HCT116 (cell line): ENCODE results near the gene AQP5. TPM values are rescaled to one million over a fixed set of nuclear protein-coding genes. Genes with fewer than 3 reads are reported as not detected.

Experiments
- ATAC-seq: fragments of 200-7000 bp; cut with Tn5 transposase; 2 replicates; pipeline ENCODE4 v1.9.1; 2020; ENCODE audit warnings: mild to moderate bottlenecking, moderate library complexity
- BruUV-seq: library from RNA; stranded (reverse); fragments of 400-500 nt; replicated peaks from 2 replicates; lab custom pipeline; 2021; lab: Mats Ljungman, UMichigan
- CTCF ChIA-PET: fragments of 300-600 bp; sonication (Branson Sonifier 250); formaldehyde crosslinking; loops from one replicate; lab custom pipeline; 2021; ENCODE audit warnings: antibody characterized with exemption; lab: Charles Lee
- POLR2A ChIA-PET: fragments of 300-600, 350-600 bp; sonication (Branson Sonifier 250); formaldehyde crosslinking; loops from one replicate; lab custom pipeline; 2021; ENCODE audit warnings: antibody characterized with exemption; lab: Charles Lee
- RAD21 ChIA-PET, 2 experiments: fragments of 300-600 bp; sonication (Branson Sonifier 250); formaldehyde crosslinking; loops; one replicate each; lab custom pipeline; 2023; ENCODE audit warnings: low total read pairs in 2 of 2; ENCODE audit not compliant: uncharacterized antibody in 2 of 2, unreplicated experiment in 2 of 2, low non-redundant PET in 1 of 2; lab: Charles Lee
- DNase-seq: peaks from one replicate; pipeline ENCODE4 v3.0.0-alpha.2; 2010; ENCODE audit warnings: low read depth, low spot score
- H2AFZ ChIP-seq: fragments of 200-600 bp; shearing (Covaris generic), sonication (generic); 2 replicates; pipeline ENCODE4 v1.6.1; 2017; ENCODE audit warnings: low read depth, mixed run types, mixed read lengths, antibody characterized with exemption, low read length; ENCODE audit not compliant: poor library complexity, severe bottlenecking
- H3K27ac ChIP-seq: 2 replicates; pipeline ENCODE4 v1.5.1; 2012; ENCODE audit warnings: low read depth, low read length
- H3K27me3 ChIP-seq: fragments of 200-600 bp; sonication (generic); 2 replicates; pipeline ENCODE4 v1.6.1; 2016; ENCODE audit warnings: mixed run types, low read length, mixed read lengths; ENCODE audit not compliant: insufficient read depth
- H3K36me3 ChIP-seq, 2 experiments: fragments of 200-500 bp in 1 of 2; fragments of 200-600 bp in 1 of 2; sonication (Bioruptor generic) in 1 of 2; sonication (generic) in 1 of 2; 2 replicates each; pipeline versions ENCODE4 v1.5.1 to v1.6.1; 2014 to 2016; ENCODE audit warnings: low read length in 2 of 2, inconsistent platforms in 1 of 2, mixed read lengths in 1 of 2, mixed run types in 1 of 2; ENCODE audit not compliant: insufficient read depth in 2 of 2, control insufficient read depth in 1 of 2
- H3K4me1 ChIP-seq, 2 experiments: fragments of 200-600 bp in 1 of 2; sonication (generic) in 1 of 2; 2 replicates each; pipeline versions ENCODE4 v1.5.1 to v1.6.1; 2012 to 2017; ENCODE audit warnings: low read length in 2 of 2, inconsistent platforms in 1 of 2, mild to moderate bottlenecking in 1 of 2, mixed read lengths in 1 of 2, mixed run types in 1 of 2, moderate library complexity in 1 of 2; ENCODE audit not compliant: insufficient read depth in 2 of 2, control insufficient read depth in 1 of 2
- H3K4me2 ChIP-seq: fragments of 200-600 bp; sonication (generic); 2 replicates; pipeline ENCODE4 v1.6.1; 2017; ENCODE audit warnings: mixed run types, low read length, mixed read lengths
- H3K4me3 ChIP-seq, 2 experiments: fragments of 200-600 bp in 1 of 2; sonication (generic) in 1 of 2; replicated peaks in 1 of 2; 2 replicates each; pipeline ENCODE4 v1.5.1; 2011 to 2016; ENCODE audit warnings: low read length in 2 of 2, control low read depth in 1 of 2, low read depth in 1 of 2, mild to moderate bottlenecking in 1 of 2, mixed read lengths in 1 of 2, mixed run types in 1 of 2
- H3K79me2 ChIP-seq: fragments of 200-600 bp; sonication (generic); 2 replicates; pipeline ENCODE4 v1.6.1; 2017; ENCODE audit warnings: mild to moderate bottlenecking, mixed run types, low read length, moderate library complexity, mixed read lengths; ENCODE audit not compliant: insufficient read depth
- H3K9ac ChIP-seq: fragments of 200-600 bp; sonication (generic); 2 replicates; pipeline ENCODE4 v1.6.1; 2016; ENCODE audit warnings: low read length, mixed read lengths
- H3K9me2 ChIP-seq: fragments of 200-600 bp; sonication (generic), shearing (Covaris generic); 2 replicates; pipeline ENCODE4 v1.6.1; 2017; ENCODE audit warnings: mixed run types, mild to moderate bottlenecking, moderate library complexity; ENCODE audit not compliant: insufficient read depth
- H3K9me3 ChIP-seq, 2 experiments: fragments of 200-500 bp in 1 of 2; fragments of 200-600 bp in 1 of 2; sonication (Bioruptor generic) in 1 of 2; sonication (generic) in 1 of 2; 2 replicates each; pipeline ENCODE4 v1.6.1; 2014 to 2017; ENCODE audit warnings: low read length in 2 of 2, mixed read lengths in 2 of 2, inconsistent platforms in 1 of 2, low read depth in 1 of 2, mild to moderate bottlenecking in 1 of 2, mixed run types in 1 of 2, moderate library complexity in 1 of 2; ENCODE audit not compliant: control insufficient read depth in 1 of 2, insufficient read depth in 1 of 2
- H4K20me1 ChIP-seq: fragments of 200-600 bp; sonication (generic), shearing (Covaris generic); 2 replicates; pipeline ENCODE4 v1.6.1; 2017; ENCODE audit warnings: mixed run types, mild to moderate bottlenecking, moderate library complexity; ENCODE audit not compliant: insufficient read depth
- CEBPB ChIP-seq: IDR thresholded peaks from 2 replicates; pipeline ENCODE4 v1.6.1; 2012; ENCODE audit warnings: low read depth
- ELF1 ChIP-seq: IDR thresholded peaks from 2 replicates; pipeline ENCODE4 v1.6.1; 2012; ENCODE audit warnings: low read depth, borderline replicate concordance
- EZH2phosphoT487 ChIP-seq: fragments of 200-600 bp; IDR thresholded peaks from 2 replicates; pipeline ENCODE4 v1.6.1; 2018; ENCODE audit warnings: antibody characterized with exemption, borderline replicate concordance
- FOSL1 ChIP-seq: IDR thresholded peaks from 2 replicates; pipeline ENCODE4 v1.6.1; 2012; ENCODE audit warnings: low read depth
- POLR2A ChIP-seq: IDR thresholded peaks from 2 replicates; pipeline ENCODE4 v1.7.0; 2011; ENCODE audit warnings: borderline replicate concordance; ENCODE audit not compliant: insufficient read depth, insufficient read length; ENCODE audit errors: extremely low read depth
- POLR2AphosphoS5 ChIP-seq: IDR thresholded peaks from 2 replicates; pipeline ENCODE4 v1.6.1; 2011; ENCODE audit warnings: mild to moderate bottlenecking, low read depth, low read length, moderate library complexity
- RAD21 ChIP-seq: IDR thresholded peaks from 2 replicates; pipeline ENCODE4 v1.6.1; 2012; ENCODE audit warnings: low read depth, mild to moderate bottlenecking
- SP1 ChIP-seq: IDR thresholded peaks from 2 replicates; pipeline ENCODE4 v1.6.1; 2012; ENCODE audit warnings: low read depth
- TCF7L2 ChIP-seq: IDR thresholded peaks from 2 replicates; pipeline ENCODE4 v1.7.0; 2011; ENCODE audit warnings: borderline replicate concordance, inconsistent platforms; ENCODE audit not compliant: insufficient read depth, insufficient read length; ENCODE audit errors: extremely low read depth
- YY1 ChIP-seq: IDR thresholded peaks from 2 replicates; pipeline ENCODE4 v1.6.1; 2011; ENCODE audit warnings: low read length, low read depth, moderate library complexity, mild to moderate bottlenecking; ENCODE audit not compliant: insufficient replicate concordance; ENCODE audit errors: extremely low read depth
- ZNF274 ChIP-seq: fragments of 200-500 bp; sonication (Bioruptor generic); IDR thresholded peaks from 2 replicates; pipeline ENCODE4 v1.6.1; 2014; ENCODE audit warnings: mild to moderate bottlenecking, low read depth, low read length, inconsistent platforms
- intact Hi-C: fragments of 100-400 bp; cut with micrococcal nuclease; formaldehyde crosslinking; loops from 2 replicates; pipeline ENCODE4 v1.10.0; 2022
- total RNA-seq: library from RNA; stranded (reverse); gene quantifications from one replicate; pipeline ENCODE4 v1.2.1, GENCODE V29; 2021; ENCODE audit not compliant: unreplicated experiment
- TF ChIP-seq, protein P1 (sequence below): IDR thresholded peaks from 2 replicates; pipeline ENCODE4 v1.6.1; 2012
- TF ChIP-seq, protein P2 (sequence below): IDR thresholded peaks from 2 replicates; pipeline ENCODE4 v1.6.1; 2011; ENCODE audit warnings: mild to moderate bottlenecking, low read length, moderate library complexity; ENCODE audit not compliant: insufficient replicate concordance; ENCODE audit errors: extremely low read depth
- TF ChIP-seq, protein P3 (sequence below): IDR thresholded peaks from 2 replicates; pipeline ENCODE4 v1.6.1; 2012

AQP5 gene
- total RNA-seq, 1 experiment from 2014 or later = not detected

DNA sequence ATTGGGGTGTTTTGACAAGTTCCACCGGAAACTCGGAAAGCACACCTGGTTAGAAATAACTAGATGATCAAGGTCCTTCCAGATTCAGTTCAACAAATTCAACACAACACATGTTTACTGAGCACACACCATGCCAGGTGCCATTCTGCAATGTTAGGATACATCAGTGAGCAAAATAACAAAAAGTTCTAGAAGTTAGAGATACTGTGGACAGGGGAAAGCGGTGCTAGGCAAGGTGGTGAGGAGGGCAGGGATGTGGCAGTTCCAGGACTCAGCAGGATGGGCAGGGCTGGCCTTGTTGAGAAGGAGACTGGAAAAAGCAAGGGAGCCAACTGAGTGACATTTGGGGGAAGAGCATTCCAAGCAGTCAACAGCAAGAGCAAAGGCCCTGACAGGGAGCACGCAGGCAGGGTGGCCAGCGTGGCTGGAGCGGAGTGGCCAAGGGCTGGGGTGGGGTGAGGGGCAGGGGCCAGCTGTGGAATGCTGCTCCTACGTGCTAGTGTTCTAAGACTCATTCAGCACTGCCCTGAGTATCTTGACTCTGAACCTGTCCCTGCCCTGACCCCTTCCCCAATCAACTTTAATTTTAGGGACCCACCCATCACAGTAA is 38.5 kb upstream of the AQP5 start:
- Histone ChIP-seq H3K27ac (no peak overlapping the region), H2AFZ (no peak overlapping the region), H3K9ac (no peak overlapping the region), H3K4me2 (no peak overlapping the region), H4K20me1 (no peaks in the 10 kb centered on the region), H3K4me1 (no peaks in the 10 kb centered on the region), H3K79me2 (no peaks in the 10 kb centered on the region), H3K36me3 (no peaks in the 10 kb centered on the region), H3K9me2 (no peaks in the 10 kb centered on the region), H3K4me3 (no peak overlapping the region), H3K9me3 (no peaks in the 10 kb centered on the region), H3K27me3 (no peaks in the 10 kb centered on the region)
- ChIA-PET CTCF (no interaction called here), POLR2A (no interaction called here), RAD21 (no interaction called here)
- ATAC-seq (no peak), DNase-seq (no peak)
- intact Hi-C loops = no loop called here
- TF ChIP-seq, protein P1, sequence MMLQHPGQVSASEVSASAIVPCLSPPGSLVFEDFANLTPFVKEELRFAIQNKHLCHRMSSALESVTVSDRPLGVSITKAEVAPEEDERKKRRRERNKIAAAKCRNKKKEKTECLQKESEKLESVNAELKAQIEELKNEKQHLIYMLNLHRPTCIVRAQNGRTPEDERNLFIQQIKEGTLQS = no peak
- TF ChIP-seq, protein P2, sequence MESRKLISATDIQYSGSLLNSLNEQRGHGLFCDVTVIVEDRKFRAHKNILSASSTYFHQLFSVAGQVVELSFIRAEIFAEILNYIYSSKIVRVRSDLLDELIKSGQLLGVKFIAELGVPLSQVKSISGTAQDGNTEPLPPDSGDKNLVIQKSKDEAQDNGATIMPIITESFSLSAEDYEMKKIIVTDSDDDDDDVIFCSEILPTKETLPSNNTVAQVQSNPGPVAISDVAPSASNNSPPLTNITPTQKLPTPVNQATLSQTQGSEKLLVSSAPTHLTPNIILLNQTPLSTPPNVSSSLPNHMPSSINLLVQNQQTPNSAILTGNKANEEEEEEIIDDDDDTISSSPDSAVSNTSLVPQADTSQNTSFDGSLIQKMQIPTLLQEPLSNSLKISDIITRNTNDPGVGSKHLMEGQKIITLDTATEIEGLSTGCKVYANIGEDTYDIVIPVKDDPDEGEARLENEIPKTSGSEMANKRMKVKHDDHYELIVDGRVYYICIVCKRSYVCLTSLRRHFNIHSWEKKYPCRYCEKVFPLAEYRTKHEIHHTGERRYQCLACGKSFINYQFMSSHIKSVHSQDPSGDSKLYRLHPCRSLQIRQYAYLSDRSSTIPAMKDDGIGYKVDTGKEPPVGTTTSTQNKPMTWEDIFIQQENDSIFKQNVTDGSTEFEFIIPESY = no peak
- TF ChIP-seq POLR2A = no peak
- TF ChIP-seq, protein P3, sequence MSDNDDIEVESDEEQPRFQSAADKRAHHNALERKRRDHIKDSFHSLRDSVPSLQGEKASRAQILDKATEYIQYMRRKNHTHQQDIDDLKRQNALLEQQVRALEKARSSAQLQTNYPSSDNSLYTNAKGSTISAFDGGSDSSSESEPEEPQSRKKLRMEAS = no peak
- no peak for TF ChIP-seq YY1
- no peak for TF ChIP-seq RAD21
- TF ChIP-seq SP1 = no peak
- TF ChIP-seq TCF7L2 = no peak
- TF ChIP-seq EZH2phosphoT487 = no peak
- TF ChIP-seq CEBPB = no peak
- no peak for TF ChIP-seq ZNF274
- no peak for TF ChIP-seq ELF1
- no peak for TF ChIP-seq FOSL1
- no peak for TF ChIP-seq POLR2AphosphoS5
- BruUV-seq = no TSS peak
